NCI-H2029 (cell line): Measurements from ENCODE around the gene CTDSP2.
"Not testable (repeated sequence)": the region's sequence is repeated elsewhere in the genome, so short reads cannot be mapped to it uniquely, and the experiment has no call there.

ENCODE experiments used
- DNase-seq: peaks from one replicate; lab custom pipeline; 2025; lab: John Stamatoyannopoulos, UW

The CTDSP2 gene

DNA sequence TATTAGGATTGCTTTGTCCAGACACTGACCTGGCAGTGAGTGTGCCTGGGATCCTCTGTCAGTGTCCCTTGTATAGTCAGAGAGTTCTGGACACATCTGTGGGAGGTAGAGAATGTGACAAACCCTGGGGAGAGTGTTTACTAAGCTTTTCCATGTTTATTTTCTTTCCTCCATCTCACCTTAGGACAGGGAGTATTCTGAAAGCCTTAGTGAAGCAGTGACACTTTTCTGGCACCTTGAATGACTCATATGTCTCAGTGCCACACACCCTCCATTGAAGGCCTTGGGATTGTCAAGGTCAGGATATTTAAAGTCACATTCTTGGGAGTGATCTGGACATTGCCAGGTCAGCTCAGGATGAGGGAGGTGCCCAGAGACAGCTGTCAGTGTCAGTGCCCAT, 34.9 kb upstream of the CTDSP2 start:
- no peak for DNase-seq

DNA sequence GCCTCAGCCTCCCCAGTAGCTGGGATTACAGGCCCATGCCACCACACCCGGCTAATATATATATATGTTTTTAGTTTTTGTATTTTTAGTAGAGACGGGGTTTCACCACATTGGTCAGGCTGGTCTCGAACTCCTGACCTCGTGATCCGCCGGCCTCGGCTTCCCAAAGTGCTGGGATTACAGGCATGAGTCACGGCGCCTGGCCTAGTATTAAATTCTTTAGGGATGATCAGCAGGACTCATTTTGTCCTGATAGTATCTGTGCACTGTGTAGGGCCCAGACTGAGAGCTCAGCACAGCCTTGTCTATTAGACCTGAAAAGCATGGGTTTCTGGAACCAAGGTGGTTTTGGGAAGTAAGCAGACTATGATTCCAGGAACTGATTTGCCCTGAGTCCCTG, 34.5 kb upstream of the CTDSP2 start:
- not testable (repeated sequence) for DNase-seq

DNA sequence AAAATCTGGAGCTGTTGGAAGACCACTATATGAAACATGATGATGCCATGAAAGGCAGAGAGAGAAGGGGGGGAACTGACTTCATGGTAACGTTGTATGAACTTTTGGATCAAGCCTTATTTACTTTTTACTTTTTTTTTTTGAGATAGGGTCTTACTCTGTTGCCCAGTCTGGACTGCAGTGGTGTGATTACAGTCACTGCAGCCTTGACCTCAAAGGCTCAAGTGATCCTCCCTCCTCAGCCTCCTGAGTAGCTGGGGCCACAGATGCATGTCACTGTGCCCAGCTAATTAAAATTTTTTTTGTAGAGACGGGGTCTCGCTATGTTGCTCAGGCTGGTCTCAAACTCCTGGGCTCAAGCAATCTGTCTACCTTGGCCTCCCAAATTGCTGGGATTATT, 31.3 kb upstream of the CTDSP2 start:
- no peak for DNase-seq

DNA sequence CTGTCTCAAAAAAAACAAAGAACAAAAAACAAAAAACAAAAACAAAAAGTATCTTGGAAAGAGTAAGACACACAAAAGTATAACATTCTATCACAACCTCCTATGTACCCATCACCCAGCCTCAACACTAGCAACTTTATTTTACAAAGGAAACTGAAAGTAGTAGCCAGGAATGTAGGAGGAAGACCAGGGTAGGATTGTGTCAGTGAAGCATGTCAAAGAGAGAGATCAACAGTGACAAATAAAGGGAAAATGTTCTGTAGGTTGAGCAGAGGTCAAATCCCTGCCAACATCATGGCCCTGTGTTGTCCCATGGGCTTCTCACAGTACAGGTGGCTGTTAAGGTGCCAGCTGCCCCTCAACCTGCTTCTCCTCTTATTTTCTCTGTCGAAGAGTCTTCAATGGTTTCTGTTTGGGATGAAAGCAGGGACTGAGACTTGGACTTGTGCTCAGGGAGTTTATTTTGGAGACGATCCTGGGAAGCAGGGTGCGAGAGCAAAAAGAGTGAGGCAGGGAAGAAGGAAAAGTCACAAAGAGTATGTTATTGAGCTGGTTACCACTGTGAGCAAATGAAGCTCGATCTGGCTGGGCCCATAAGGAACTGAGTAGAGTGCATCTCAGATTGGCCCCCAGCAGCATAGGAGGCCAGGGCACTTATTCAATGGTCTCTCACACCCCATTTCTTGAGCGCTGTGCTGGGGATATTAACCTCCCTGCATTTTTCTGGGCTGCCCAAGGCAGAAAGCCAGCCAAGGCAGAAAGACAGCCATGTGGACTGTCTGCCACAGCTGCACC, 29.4 kb upstream of the CTDSP2 start:
- DNase-seq, result no peak

GRCh38 chr12:57874166-57875108, 27.9 kb upstream of the CTDSP2 start:
- no peak for DNase-seq

DNA sequence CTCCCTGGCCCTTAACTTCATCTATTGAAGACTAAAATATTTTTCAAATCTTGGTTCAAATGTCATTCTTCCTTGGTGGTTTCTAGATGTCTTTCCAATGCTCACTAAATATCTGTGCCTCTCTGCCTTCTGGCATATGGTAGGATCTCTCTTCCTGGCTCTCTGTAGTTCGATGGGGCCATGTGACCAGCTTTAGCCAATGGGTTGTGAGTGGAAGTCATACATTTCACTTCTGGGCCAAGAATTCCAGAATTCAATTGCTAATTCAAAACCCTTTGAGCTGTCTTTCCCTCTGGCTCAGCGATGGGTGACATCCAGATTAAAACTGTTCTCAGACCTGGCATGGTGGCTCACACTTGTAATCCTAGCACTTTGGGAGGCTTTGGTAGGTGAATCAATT, 25.8 kb upstream of the CTDSP2 start:
- no peak for DNase-seq

GRCh38 chr12:57869927-57870318, 23.4 kb upstream of the CTDSP2 start:
- no peak for DNase-seq

DNA sequence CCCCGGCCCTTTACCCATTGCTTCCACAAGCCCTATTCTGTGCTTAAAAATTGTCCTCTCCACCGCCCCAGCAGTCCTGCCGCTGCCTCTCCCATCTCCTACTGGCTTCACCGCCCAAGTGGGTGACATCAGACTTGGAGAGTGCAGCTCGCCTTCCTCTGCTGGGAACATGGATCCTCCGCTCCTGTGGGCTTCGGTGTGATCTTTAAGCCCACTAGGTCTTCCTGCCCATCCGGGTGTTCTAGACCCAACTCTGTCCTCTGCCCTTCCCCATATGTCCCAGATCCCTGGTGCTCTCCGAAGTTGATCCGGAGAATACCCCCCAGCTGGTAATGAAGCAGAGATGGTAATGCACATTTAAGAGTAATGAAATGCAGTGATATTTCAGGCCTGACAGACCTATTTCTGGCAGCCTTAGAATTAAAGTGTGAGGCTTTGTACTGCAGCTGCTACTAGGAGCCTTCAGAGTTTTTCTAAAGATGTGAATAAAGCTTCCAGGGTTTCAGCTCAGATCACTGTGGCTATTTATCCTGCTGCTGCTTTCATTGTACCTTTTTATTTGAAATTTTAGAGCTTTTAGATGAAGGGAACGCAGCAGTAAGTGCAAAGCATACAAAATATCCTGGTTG, 22.9 kb upstream of the CTDSP2 start:
- no peak for DNase-seq

- DNase-seq, result no peak
Measured at GRCh38 chr12:57868851-57869268, 22.3 kb upstream of the CTDSP2 start.

GRCh38 chr12:57868221-57868620, 21.7 kb upstream of the CTDSP2 start:
- DNase-seq, result no peak

DNA sequence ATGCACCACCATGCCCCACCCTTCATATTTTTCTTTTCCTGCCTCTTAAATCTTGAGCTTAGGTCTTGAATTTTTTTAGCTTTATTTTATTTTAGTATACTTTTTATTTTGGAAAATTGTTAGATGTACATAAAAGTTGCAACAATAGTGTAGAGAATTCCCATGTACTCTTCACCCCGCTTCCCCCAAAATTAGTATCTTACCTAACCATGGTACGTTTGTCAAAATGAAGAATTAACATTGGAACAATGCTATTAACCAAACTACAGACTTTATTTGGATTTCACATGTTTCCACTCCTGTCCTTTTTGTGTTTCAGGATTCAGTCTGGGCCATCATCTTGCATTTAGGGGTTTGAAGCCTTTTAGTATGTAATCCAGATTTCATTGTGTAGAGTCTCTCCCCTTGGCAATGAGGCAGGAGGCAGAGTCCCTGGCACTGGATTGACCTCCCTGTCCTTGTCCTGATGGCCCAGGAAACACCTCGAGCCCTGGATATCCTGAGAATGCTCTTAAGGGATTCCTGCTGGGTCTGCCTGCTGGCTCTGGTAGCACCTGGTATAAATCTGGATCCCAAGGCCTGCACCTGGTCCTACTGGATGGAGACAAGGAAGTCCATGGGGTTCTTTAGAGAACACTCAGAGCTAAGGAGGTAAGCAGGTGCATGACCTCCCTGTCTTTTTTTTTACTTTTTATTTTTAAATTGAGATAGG, 19.9 kb upstream of the CTDSP2 start:
- no peak for DNase-seq

DNA sequence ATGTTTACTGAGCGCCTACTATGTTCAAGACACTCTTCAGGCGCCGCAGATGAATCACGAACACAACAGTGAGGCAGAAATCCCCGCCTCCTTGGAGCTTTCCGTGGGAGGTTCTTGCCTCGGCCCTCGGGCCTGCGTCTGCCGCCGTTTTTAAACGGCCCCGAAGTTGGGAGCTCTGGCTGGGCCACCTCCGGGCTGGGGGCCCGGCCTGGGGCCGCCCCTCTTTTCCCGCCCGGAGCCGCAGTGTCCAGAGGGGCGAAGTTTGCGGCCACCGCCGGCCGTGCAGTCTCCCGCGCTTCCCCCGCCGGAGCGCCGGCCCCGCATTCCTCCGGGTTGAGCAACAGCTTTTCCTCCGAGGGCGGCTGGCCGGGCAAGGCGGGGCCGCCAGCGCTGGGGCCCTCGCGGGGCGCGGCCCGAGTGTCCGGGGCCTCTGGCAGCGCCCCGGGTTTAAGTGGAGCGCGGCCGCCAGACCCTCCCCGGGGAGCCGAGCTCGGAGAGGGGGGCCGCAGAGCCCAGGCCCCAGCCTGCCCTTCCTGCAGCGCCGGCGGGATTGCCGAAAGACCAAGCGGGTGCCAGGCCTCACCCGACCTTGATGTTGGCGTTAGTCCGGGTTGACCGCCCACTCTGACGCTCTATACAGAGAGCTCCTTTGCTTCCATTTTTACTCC, 18.7 kb upstream of the CTDSP2 start:
- no peak for DNase-seq

- no peak for DNase-seq
Measured at GRCh38 chr12:57864442-57865083, 18.0 kb upstream of the CTDSP2 start.

GRCh38 chr12:57863676-57864075, 17.1 kb upstream of the CTDSP2 start:
- DNase-seq, result no peak

DNA sequence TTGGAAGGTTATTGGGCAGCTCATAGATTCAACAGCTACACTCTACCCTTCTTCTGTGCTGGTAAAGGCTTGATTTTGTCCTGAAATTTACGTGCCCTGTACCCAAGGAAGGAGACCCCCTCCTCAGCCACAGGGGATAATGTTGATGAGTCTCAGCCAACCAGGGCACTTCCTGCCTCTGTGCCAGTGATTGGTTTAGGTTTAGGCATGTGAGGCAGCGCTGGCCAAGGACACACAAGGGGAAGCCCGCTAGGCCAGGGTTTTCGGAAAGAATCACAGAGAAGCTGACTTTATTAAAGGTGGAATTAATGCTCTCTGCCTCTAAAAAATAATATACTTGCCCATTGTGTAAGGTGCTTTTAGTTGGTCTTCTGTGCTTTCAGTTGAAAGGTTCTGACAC, 15.4 kb upstream of the CTDSP2 start:
- DNase-seq, result no peak

GRCh38 chr12:57860883-57861282, 14.4 kb upstream of the CTDSP2 start:
- not testable (repeated sequence) for DNase-seq

DNA sequence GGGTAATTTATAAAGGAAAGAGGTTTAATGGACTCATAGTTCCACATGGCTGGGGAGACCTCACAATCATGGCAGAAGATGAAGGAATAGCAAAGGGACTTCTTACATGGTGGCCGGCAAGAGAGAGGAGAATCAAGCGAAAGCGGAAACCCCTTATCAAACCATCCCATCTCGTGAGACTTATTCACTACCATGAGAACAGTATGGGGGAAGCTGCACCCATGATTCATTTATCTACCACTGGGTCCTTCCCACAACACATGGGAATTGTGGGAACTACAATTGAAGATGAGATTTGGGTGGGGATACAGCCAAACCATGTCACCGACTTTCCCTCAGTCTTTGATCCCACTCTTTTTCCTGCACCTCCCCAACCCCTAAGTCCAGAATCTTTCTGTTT, 12.6 kb upstream of the CTDSP2 start:
- DNase-seq, result no peak

- not testable (repeated sequence) for DNase-seq
Measured at GRCh38 chr12:57858123-57858522, 11.6 kb upstream of the CTDSP2 start.

GRCh38 chr12:57854965-57855364, 8.4 kb upstream of the CTDSP2 start:
- no peak for DNase-seq

DNA sequence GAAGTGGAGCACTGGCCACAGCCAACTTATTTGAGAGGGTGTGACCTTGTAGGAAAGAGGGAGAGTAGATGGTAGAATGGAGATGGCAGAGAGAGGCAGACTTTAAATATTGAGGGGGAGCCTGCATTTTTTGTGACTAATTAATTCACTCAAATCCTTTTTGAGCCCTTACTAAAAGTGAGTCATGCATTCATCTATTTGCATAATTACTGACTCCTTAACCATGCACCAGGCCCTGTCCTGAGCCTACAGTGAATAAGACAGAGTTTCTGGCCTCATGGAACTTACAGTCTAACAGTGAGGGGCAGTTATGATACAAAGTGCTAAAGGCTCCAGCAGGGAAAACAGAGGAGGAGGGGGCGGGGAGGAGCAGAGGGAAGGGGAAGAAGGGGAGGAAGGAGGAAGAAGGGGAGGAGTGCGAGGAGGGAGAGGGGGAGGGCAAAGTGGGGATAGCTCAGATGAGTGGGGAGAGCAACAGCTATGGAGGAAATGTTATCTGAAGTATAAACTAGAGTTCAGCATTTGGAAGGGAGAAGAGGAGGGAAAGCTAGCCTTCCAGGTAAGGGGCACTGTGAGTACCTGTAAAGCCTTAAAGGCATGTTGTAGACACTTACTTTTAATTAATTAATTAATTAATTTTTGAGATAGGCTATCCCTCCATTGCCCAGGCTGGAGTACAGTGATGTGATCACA, 7.5 kb upstream of the CTDSP2 start:
- no peak for DNase-seq
